ENCODE measurements around the gene SCIMP.
"Not testable (repeated sequence)": the region's sequence is repeated elsewhere in the genome, so short reads cannot be mapped to it uniquely, and the experiment has no call there.

The SCIMP gene

GRCh38 chr17:5237541-5238016 is 2.9 kb upstream of the SCIMP start:
- DNase-seq (ENCODE audit: low read depth), result no peak

- DNase-seq (ENCODE audit: low read depth), result no peak
Observed at GRCh38 chr17:5236938-5237540, 2.4 kb upstream of the SCIMP start.

GRCh38 chr17:5233492-5233891 is 1.2 kb downstream of the SCIMP start:
- DNase-seq (ENCODE audit: low read depth), result not testable (repeated sequence)

GRCh38 chr17:5226940-5227878 is 7.5 kb downstream of the SCIMP start:
- no peak for DNase-seq (ENCODE audit: low read depth)

- no peak for DNase-seq (ENCODE audit: low read depth)
Observed at GRCh38 chr17:5225668-5226457, 8.8 kb downstream of the SCIMP start.

- not testable (repeated sequence) for DNase-seq (ENCODE audit: low read depth)
Observed at GRCh38 chr17:5221912-5222311, 12.7 kb downstream of the SCIMP start.

GRCh38 chr17:5220074-5220473 is 14.6 kb downstream of the SCIMP start:
- DNase-seq (ENCODE audit: low read depth), result no peak

- no peak for DNase-seq (ENCODE audit: low read depth)
Observed at GRCh38 chr17:5219536-5219935, 15.1 kb downstream of the SCIMP start.

GRCh38 chr17:5217562-5217961 is 17.1 kb downstream of the SCIMP start:
- not testable (repeated sequence) for DNase-seq (ENCODE audit: low read depth)

- no peak for DNase-seq (ENCODE audit: low read depth)
Observed at GRCh38 chr17:5211458-5211857, 23.2 kb downstream of the SCIMP start.

GRCh38 chr17:5210614-5211252 is 23.9 kb downstream of the SCIMP start:
- DNase-seq (ENCODE audit: low read depth), result no peak

- DNase-seq (ENCODE audit: low read depth), result no peak
Observed at GRCh38 chr17:5210091-5210490, 24.6 kb downstream of the SCIMP start.

GRCh38 chr17:5209396-5209795 is 25.3 kb downstream of the SCIMP start:
- peak; percentile 49 for DNase-seq (ENCODE audit: low read depth)

GRCh38 chr17:5203908-5204294 is 30.8 kb downstream of the SCIMP start:
- peak; percentile 63 for DNase-seq (ENCODE audit: low read depth)

GRCh38 chr17:5203178-5203907 is 31.3 kb downstream of the SCIMP start:
- no peak for DNase-seq (ENCODE audit: low read depth)

- DNase-seq (ENCODE audit: low read depth), result no peak
Observed at GRCh38 chr17:5201011-5201410, 33.6 kb downstream of the SCIMP start.

- no peak for DNase-seq (ENCODE audit: low read depth)
Observed at GRCh38 chr17:5200360-5200759, 34.3 kb downstream of the SCIMP start.

- DNase-seq (ENCODE audit: low read depth), result no peak
Observed at GRCh38 chr17:5198472-5198871, 36.2 kb downstream of the SCIMP start.

GRCh38 chr17:5194346-5194745 is 40.3 kb downstream of the SCIMP start:
- DNase-seq (ENCODE audit: low read depth), result peak; percentile 44

GRCh38 chr17:5191541-5192417 is 42.9 kb downstream of the SCIMP start, which contains the start of gene ZNF594:
Gene ZNF594, minus strand, starts transcription at chr17:5191868. Its CDS starts 7,612 bp downstream, at chr17:5184256.
- DNase-seq (ENCODE audit: low read depth), result peak; percentile 79
